SJCRH30 (cell line): ENCODE results near the gene DUSP9. TPM values are rescaled to one million over a fixed set of nuclear protein-coding genes. Genes with fewer than 3 reads are reported as not detected.

Source experiments
- DNase-seq, 2 experiments: peaks; one replicate each; pipeline ENCODE4 v3.0.0-alpha.2; 2015 to 2020
- H3K27ac ChIP-seq: fragments of 250-450 bp; sonication (Bioruptor Pico); 2 replicates; pipeline ENCODE4 v1.5.1; 2020; ENCODE audit warnings: mild to moderate bottlenecking, moderate library complexity
- H3K27me3 ChIP-seq: fragments of 250-450 bp; sonication (Bioruptor Pico); 2 replicates; pipeline ENCODE4 v1.5.1; 2020; ENCODE audit warnings: mild to moderate bottlenecking, moderate library complexity
- H3K36me3 ChIP-seq: fragments of 250-450 bp; sonication (Bioruptor Pico); 2 replicates; pipeline ENCODE4 v1.5.1; 2020; ENCODE audit warnings: mild to moderate bottlenecking, moderate library complexity
- H3K4me1 ChIP-seq: fragments of 250-450 bp; sonication (Bioruptor Pico); 2 replicates; pipeline ENCODE4 v1.5.1; 2020; ENCODE audit warnings: mild to moderate bottlenecking, moderate library complexity
- H3K4me3 ChIP-seq: fragments of 250-450 bp; sonication (Bioruptor Pico); 2 replicates; pipeline ENCODE4 v1.5.1; 2020; ENCODE audit warnings: mild to moderate bottlenecking, moderate library complexity
- H3K9me3 ChIP-seq: fragments of 250-450 bp; sonication (Bioruptor Pico); replicated peaks from 2 replicates; pipeline ENCODE4 v1.5.1; 2020; ENCODE audit warnings: mild to moderate bottlenecking, moderate library complexity
- total RNA-seq: library from RNA; depleted of rRNA; stranded (reverse); fragments of >200 nt; shearing (Covaris generic); gene quantifications from 2 replicates; pipeline ENCODE4 v1.2.3, GENCODE V29; 2014

Gene DUSP9
- total RNA-seq, 1 experiment from 2014 or later = 0.14 TPM

DNA sequence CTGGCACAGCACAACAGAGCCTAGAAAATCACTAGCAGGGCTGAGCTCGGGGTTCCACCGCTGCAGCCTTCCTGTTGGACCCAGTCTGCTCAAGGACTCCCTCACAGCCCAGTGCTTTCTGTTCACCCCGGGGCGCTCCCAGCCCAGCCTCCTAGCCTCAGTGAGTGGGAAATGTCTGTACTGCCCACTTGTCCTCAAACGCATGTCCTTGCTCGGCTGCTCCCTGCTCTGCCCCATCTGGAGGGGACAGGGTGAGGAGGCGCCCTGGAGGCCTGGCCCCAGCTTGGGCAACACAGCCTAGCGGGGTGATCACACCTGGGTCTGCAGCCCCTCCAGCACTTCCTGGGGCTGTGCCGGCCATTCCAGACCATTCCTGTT lies 36.2 kb upstream of the DUSP9 start:
- Histone ChIP-seq H3K4me3 (no peak overlapping the region), H3K9me3 (no peaks in the 10 kb centered on the region), H3K27ac (no peak overlapping the region), H3K27me3 (no peaks in the 10 kb centered on the region), H3K36me3 (no peaks in the 10 kb centered on the region), H3K4me1 (no peaks in the 10 kb centered on the region)
- DNase-seq = no peak

DNA sequence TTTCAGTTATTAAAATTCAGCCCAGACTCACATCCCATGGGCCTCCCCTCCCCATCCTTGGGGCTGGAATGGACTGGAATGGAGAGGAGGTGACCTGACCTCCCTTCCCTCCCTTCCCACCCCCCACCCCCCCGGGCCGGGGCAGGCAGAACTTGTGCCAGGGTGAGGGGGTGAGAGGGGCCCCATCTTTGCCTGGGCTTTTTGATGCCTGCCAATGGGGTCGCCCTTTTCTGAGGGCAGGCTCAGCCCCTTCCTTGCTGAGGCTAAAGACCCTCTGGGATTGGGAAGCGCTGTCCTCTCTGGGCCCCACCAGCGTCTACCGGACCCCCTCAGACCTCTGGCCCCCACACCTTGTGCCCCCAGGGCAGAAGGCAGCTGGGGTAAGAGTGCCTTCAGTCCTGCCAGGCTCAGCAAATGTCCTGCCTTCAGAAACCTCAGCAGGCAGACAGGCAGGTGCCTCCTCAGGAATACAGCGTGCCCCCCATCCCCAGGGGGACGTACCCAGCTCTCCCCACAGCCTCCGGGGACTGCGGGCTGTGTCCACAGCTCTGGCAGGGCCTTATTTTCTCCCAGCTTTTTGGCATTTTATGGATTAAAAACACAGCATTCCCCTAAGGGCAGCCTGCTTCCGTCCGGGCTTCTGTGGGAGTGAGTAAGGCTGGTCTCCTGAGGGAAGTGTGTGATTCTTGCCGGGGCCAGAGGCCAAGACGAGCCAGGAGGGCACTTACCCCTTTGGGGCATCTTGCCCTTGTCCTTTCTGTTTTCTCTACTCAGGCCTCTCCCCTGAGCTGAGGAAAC lies 35.5 kb upstream of the DUSP9 start:
- Histone ChIP-seq H3K4me3 (no peak overlapping the region), H3K4me1 (no peaks in the 10 kb centered on the region), H3K27me3 (no peaks in the 10 kb centered on the region), H3K27ac (no peak overlapping the region), H3K36me3 (no peaks in the 10 kb centered on the region), H3K9me3 (no peaks in the 10 kb centered on the region)
- DNase-seq = no peak

DNA sequence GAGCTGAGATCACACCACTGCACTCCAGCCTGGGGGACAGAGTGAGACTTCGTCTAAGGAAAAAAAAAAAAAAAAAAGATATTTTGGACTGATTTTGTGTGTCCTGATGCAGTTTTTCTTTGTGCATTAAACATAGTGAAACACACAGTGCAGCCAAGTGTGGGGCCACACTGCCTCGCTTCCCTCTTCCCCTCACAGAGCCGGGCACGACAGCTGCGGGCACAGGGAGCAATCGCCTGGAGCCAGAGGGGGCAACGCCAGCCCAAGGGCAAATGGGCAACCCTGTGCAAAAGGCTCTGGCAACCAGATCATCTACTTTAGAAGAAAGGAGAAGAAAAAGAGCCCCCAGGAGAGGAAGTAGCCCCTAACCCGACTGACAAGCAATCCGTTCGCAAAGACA lies 34.6 kb upstream of the DUSP9 start:
- H3K27me3 ChIP-seq = no peaks in the 10 kb centered on the region
- no peaks in the 10 kb centered on the region for H3K4me1 ChIP-seq
- no peaks in the 10 kb centered on the region for H3K36me3 ChIP-seq
- H3K4me3 ChIP-seq = no peak overlapping the region
- no peaks in the 10 kb centered on the region for H3K9me3 ChIP-seq
- H3K27ac ChIP-seq = no peak overlapping the region
- no peak for DNase-seq

DNA sequence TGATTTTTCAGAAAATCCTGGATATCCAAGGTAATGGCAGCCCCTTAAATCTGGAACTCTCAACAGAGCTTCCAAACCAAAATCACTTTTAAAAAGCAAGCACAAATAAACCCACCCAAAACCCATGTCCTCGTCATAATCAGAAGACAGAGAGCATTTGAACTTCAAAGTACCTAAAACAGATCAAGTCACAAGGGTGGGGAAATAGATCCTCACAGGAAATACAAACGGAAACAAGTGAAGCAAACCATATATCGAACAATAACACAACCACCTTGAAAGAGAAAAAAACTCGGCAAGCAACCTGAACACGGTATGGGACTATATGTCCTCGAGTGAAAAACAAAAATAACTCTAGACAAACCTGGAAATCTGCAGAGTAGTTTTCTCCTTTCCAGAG lies 32.2 kb upstream of the DUSP9 start:
- no peak for DNase-seq
- no peaks in the 10 kb centered on the region for H3K9me3 ChIP-seq
- H3K27ac ChIP-seq = no peak overlapping the region
- no peaks in the 10 kb centered on the region for H3K36me3 ChIP-seq
- H3K4me3 ChIP-seq = no peak overlapping the region
- H3K4me1 ChIP-seq = no peaks in the 10 kb centered on the region
- no peaks in the 10 kb centered on the region for H3K27me3 ChIP-seq

DNA sequence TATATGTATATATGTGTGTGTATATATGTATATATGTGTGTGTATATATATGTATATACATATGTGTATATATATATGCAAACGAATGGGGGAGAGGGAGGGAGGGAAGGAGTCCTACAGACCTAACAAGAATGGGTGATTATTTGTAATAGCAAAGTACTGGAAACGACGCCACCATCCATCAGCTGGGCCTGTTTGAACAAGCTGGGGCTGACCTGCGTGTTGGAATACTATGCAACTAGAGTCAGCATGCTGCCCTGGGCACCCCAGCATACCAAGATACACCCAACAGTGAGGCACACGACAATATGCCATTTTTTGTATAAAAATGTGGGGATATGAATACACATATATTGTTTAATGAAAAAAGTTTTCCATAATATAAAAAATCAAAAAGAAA lies 26.4 kb upstream of the DUSP9 start:
- H3K4me1 ChIP-seq = no peaks in the 10 kb centered on the region
- H3K4me3 ChIP-seq = no peak overlapping the region
- H3K9me3 ChIP-seq = no peaks in the 10 kb centered on the region
- no peaks in the 10 kb centered on the region for H3K27me3 ChIP-seq
- H3K36me3 ChIP-seq = no peaks in the 10 kb centered on the region
- DNase-seq = no peak
- H3K27ac ChIP-seq = no peak overlapping the region

DNA sequence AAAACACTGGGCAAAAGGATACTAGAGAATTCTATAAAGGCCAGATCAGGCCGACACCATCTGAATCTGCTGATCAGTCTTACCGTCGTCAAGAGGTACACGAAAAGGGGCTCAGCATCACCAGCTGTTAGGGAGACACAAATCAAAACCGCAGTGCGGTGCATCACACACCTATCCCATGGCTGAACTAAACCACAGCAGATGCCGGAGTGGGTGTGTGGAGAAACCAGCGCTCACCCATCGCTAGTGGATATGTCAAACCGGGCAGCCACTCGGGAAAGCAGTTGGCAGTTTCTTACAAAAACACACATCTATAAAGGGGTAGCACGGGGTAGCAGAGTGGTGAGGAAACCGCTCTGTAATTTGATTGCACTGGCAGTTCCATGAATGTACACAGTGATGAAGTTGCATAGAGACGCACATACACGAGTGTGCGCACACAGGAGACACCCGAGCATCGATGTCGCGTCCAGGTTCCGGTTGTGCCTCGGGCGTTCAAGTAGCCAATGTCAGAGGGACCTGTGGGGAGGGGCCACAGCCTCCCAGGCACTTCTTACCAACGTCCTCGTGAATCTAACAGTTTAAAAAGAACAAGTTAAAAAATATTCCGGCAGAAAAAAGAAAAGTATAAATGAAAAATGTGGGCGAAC lies 24.9 kb upstream of the DUSP9 start:
- Histone ChIP-seq H3K4me3 (no peak overlapping the region), H3K4me1 (no peaks in the 10 kb centered on the region), H3K9me3 (no peaks in the 10 kb centered on the region), H3K36me3 (no peaks in the 10 kb centered on the region), H3K27ac (no peak overlapping the region), H3K27me3 (no peaks in the 10 kb centered on the region)
- DNase-seq = no peak

DNA sequence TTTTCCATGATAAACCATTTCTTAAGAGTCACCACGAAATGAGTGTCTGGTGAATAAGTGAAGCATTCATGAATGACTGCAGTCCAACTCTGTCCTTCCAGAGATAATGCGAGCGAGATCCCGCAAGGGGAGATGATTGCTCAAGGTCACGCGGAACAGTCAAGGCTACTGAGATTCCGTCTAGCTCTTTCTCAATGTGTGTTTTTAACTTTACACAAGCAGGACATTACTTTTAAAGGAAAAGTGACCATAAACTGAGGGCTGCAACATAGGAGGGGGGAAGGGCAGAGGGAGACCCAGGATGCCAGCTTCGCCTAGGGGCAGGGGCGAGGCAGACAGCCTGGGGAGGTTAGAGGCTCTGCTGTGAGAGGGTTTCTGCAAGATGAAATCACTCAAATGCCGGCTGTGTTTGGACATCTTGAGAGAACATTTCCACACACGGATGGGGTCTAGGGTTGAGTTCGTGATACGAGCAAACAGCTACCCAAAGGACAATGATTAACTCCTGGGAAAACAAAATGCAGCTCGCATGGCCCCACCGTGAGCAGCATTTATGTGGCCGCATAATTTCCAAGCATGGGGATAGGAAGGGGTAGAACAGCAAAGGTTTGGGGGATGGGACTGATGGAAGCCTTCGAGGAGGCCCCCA lies 24.2 kb upstream of the DUSP9 start:
- no peaks in the 10 kb centered on the region for H3K36me3 ChIP-seq
- no peak overlapping the region for H3K27ac ChIP-seq
- peaks cover 3% of the 10 kb centered on the region; the same call in 1 of the 2 replicates for H3K4me1 ChIP-seq
- no peak overlapping the region for H3K4me3 ChIP-seq
- DNase-seq = no peak
- no peaks in the 10 kb centered on the region for H3K9me3 ChIP-seq
- no peaks in the 10 kb centered on the region for H3K27me3 ChIP-seq

DNA sequence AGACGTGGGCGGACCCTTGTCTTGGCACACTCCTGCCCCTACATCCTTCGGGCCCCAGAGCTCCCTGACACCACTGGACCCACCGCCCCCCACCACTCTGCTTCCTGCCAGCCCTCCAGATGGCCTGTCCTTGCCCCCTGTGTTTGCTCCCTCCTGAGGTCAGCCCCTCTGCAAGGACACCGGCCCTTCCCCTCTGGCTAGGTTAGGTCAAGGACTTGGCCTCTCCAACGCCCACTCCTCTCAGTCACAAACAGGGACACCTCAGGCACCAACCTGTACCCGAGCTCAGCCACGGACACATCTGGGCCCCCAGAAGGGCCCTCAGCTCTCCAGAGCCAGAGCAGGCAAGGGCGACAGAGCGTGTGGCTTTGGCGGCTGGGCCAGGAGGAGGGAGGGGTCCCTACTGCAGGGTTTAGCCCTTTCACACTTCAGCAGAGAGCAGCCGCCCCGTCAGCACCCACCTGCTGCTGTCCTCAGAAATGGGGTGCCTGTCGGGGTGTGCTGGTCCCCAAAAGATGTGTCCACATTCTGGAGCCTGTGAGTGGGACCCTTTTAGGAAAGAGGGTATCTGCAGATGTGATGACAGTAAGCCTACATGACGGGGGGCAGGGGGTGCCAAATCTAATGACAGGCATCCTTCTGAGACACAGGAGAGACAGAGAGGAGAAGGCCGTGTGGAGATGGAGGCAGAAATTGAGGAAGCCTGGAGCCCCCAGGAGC lies 23.5 kb upstream of the DUSP9 start:
- Histone ChIP-seq H3K27me3 (no peaks in the 10 kb centered on the region), H3K36me3 (no peaks in the 10 kb centered on the region), H3K4me1 (peaks cover 3% of the 10 kb centered on the region; the same call in 1 of the 2 replicates), H3K9me3 (no peaks in the 10 kb centered on the region), H3K27ac (no peak overlapping the region), H3K4me3 (no peak overlapping the region)
- DNase-seq = no peak

DNA sequence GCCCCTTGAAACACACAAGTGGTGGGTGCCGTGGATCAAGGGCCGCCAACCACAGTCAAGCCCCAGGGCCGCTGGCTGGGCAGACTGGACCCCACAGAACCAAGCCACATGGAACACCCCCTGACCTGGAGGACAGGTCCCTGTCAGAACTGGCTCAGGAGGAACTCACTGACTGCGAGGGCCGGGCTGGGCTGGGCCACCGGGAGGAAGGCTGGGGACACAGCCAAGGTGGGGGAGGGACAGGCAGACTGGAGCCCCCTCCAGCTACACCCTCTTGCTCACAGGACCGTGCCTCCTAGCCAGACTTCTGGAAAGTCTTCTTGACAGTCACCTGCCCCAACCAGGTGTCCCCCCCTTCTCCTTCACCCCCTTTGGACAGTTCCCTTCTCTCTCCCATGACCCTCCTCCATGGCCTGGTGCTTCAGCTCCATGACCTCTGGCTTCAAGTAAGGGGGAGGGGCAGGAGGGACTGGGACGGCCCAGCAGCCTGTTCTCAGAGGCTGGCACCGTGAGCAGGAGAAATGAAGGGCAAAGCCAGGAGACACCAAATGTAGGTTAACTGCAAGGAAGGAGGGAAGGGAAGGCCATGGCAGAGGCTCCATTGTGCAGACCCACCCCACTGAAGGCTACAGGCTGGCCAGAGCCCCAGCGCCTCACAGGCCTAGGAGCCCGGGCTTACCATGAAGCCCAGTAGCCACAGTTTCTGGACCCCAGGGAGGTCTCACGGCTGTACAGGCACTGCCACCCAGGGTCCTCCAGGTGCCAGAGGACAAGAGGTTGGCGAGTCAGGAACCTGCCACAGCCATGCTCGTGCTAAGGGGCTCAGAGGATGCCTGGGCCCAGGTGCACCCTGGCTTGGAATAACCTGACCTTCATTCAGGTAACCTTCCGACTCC lies 22.6 kb upstream of the DUSP9 start:
- H3K27ac ChIP-seq = no peak overlapping the region
- H3K9me3 ChIP-seq = no peaks in the 10 kb centered on the region
- DNase-seq = no peak
- peaks cover 3% of the 10 kb centered on the region; the same call in 1 of the 2 replicates for H3K4me1 ChIP-seq
- no peaks in the 10 kb centered on the region for H3K36me3 ChIP-seq
- no peak overlapping the region for H3K4me3 ChIP-seq
- H3K27me3 ChIP-seq = no peaks in the 10 kb centered on the region

DNA sequence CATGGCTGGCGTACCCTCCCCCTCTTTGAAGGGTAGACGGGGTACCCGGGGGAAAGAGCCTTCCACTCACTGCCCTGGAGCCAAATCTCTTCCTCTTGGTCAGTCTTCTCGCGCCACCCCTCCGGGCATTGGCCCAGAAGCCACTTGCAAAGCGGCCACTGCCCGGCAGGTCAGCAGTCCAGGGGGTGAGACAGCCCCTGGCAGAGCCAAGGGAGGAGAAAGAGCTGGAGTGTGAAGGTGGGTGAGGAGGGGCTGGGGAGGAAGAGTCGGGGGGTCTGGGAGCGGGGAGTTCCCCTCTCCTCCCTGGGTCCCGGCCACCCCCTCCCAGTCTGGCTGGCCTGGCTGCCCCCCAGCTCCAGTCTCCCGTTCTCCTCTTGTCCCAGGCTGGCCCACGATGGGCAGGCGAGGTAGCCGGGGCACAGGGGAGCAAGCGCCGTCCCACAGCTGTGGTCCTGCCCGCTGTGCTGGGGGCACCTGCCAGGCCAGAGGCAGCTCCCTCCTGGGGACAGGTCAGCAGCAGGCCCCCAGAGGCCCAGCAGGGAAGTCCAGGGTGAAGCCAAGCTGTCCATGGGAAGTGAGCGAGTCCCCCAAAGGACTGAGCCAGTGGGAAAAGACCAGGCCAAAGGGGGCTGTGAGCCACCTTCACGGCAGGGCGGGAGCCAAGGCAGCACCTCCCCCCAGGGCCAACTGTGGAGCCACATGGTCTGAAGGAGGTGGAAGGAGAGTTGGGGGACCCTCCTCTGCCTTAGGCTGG lies 21.6 kb upstream of the DUSP9 start:
- no peaks in the 10 kb centered on the region for H3K27me3 ChIP-seq
- no peak overlapping the region for H3K27ac ChIP-seq
- peaks cover 3% of the 10 kb centered on the region; the same call in 1 of the 2 replicates for H3K4me1 ChIP-seq
- H3K9me3 ChIP-seq = no peaks in the 10 kb centered on the region
- H3K36me3 ChIP-seq = no peaks in the 10 kb centered on the region
- no peak overlapping the region for H3K4me3 ChIP-seq
- DNase-seq = no peak

DNA sequence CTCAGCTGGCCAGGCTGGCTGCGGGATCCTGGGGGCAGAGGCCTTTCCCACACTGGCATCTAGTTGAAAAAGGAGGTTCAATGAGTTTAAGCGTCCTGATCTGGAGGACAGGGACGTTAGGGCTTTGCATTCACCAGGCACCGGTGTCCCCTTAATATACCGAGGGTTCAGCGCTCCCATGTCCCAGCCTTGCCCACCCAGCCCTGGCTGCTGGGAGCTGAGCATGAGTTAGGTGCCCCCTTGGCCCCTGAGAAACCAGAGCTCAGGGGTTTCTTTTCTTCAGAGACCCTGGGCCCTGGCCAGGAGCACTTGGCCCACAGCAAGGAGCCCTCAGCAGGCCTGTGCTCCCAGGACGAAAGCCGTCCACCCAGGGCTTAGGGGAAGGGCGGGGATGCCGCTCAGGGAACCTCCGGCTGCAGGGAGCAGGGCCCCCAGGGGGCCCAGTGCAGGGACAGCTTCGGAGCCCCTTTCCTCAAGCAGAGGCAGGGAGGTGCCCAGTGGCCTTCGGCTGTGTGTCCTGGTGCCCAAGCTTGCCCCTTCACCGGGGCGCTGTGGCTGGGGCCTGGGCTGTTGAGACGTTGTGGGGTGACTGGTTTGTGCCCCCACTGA lies 20.9 kb upstream of the DUSP9 start:
- Histone ChIP-seq H3K36me3 (no peaks in the 10 kb centered on the region), H3K9me3 (no peaks in the 10 kb centered on the region), H3K27ac (no peak overlapping the region), H3K27me3 (no peaks in the 10 kb centered on the region), H3K4me1 (peaks cover 3% of the 10 kb centered on the region; the same call in 1 of the 2 replicates), H3K4me3 (no peak overlapping the region)
- DNase-seq = no peak

DNA sequence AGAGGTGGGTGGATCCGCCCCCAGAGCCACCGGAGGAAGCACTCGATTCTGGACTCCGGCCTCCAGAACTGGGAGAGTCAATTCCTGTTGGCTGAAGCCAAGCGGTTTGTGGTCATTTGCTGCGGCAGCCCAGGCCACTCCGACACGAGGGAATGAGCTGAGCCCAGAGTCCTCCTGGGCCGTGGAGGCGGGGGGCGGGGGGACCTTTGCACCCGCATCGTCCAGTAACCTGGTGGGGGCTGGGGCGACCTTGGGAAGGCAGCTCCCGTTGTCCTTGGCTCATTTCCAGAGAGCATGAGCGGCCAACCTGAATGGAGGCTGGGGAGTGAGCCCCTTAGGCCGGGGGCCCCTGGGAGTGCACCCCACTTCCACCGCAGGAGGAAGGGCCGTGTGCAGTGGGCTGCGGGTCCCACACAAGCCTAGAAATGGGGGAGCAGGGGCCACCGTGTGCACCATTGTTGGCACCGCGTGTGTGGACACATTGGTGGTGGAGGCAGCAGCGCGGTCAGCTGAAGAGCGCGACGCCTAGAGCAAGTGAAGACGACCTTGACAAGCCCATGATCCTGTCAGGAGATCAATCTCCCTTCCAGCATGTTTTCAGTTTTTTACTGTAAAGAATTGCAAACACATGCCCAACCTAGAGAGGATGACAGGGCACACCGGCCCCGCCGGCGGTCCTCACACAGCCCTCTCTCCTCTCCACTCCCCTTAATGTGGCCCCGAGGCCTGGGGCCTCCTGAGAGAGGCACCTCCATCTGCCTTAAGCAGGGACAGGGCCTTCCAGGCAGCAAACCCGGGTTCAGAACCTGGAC lies 19.9 kb upstream of the DUSP9 start:
- Histone ChIP-seq H3K4me3 (no peak overlapping the region), H3K4me1 (peaks cover 3% of the 10 kb centered on the region; the same call in 1 of the 2 replicates)
- no peak for DNase-seq

More for the DNA sequence above, 19.9 kb upstream of the DUSP9 start:
- Histone ChIP-seq H3K27ac (no peak overlapping the region), H3K36me3 (no peaks in the 10 kb centered on the region), H3K9me3 (no peaks in the 10 kb centered on the region), H3K27me3 (no peaks in the 10 kb centered on the region)
